Kidney epithelial cell (primary cell): ENCODE data around the gene B4GALT1. TPM values are rescaled to one million over a fixed set of nuclear protein-coding genes. Genes with fewer than 3 reads are reported as not detected.

Source experiments
- DNase-seq: peaks from one replicate; pipeline ENCODE4 v3.0.0-alpha.2; 2010; ENCODE audit warnings: low read depth
- H3K27me3 ChIP-seq: 2 replicates; pipeline ENCODE4 v1.6.0; 2011; ENCODE audit warnings: low read length; ENCODE audit not compliant: control insufficient read depth, insufficient read depth
- H3K36me3 ChIP-seq: 2 replicates; pipeline ENCODE4 v1.5.1; 2011; ENCODE audit warnings: low read length; ENCODE audit not compliant: control insufficient read depth, insufficient read depth
- H3K4me3 ChIP-seq: 2 replicates; pipeline ENCODE4 v1.5.1; 2011; ENCODE audit warnings: low read depth, mild to moderate bottlenecking, control low read depth, low read length
- total RNA-seq: library from RNA; depleted of rRNA; stranded (reverse); fragments of >200 nt; gene quantifications from 2 replicates; pipeline ENCODE4 v1.2.3, GENCODE V29; 2015
- TF ChIP-seq, protein P1 (sequence below): IDR thresholded peaks from 2 replicates; pipeline ENCODE4 v1.5.1; 2011; ENCODE audit warnings: mild to moderate bottlenecking, moderate library complexity, low read length, control low read depth, inconsistent platforms; ENCODE audit not compliant: insufficient read depth, poor library complexity, severe bottlenecking

B4GALT1 gene
- total RNA-seq, 1 donor from 2014 or later = 86.1 TPM

GRCh38 chr9:33140401-33141360 is 26.5 kb downstream of the B4GALT1 start:
- TF ChIP-seq, protein P1, sequence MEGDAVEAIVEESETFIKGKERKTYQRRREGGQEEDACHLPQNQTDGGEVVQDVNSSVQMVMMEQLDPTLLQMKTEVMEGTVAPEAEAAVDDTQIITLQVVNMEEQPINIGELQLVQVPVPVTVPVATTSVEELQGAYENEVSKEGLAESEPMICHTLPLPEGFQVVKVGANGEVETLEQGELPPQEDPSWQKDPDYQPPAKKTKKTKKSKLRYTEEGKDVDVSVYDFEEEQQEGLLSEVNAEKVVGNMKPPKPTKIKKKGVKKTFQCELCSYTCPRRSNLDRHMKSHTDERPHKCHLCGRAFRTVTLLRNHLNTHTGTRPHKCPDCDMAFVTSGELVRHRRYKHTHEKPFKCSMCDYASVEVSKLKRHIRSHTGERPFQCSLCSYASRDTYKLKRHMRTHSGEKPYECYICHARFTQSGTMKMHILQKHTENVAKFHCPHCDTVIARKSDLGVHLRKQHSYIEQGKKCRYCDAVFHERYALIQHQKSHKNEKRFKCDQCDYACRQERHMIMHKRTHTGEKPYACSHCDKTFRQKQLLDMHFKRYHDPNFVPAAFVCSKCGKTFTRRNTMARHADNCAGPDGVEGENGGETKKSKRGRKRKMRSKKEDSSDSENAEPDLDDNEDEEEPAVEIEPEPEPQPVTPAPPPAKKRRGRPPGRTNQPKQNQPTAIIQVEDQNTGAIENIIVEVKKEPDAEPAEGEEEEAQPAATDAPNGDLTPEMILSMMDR = no peak
- Histone ChIP-seq H3K36me3 (no peaks in the 10 kb centered on the region), H3K4me3 (no peak overlapping the region), H3K27me3 (no peaks in the 10 kb centered on the region)
- DNase-seq = no peak

- TF ChIP-seq, protein P1 = no peak
- Histone ChIP-seq H3K27me3 (no peaks in the 10 kb centered on the region), H3K36me3 (no peaks in the 10 kb centered on the region), H3K4me3 (no peak overlapping the region)
- DNase-seq = no peak
Observed at GRCh38 chr9:33139421-33140228, 27.5 kb downstream of the B4GALT1 start.

DNA sequence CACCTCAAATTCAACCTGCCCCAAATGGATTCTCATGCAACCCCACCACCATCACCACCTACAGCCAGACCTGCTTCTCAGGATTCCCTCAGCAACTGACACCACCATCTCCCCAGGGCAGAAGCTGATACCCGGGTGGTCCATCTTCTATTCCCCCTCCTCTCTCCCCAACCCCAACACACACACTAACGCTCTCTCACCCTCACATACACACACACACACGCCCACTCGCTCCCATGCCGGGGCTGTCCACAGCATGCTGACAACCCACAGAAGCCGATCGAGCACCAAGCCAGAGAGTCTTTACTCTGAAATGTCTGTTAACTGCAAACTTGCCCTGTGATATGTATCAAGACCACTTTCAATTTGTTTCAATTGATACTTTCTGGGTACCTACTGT is 28.4 kb downstream of the B4GALT1 start:
- H3K4me3 ChIP-seq = no peak overlapping the region
- H3K36me3 ChIP-seq = no peaks in the 10 kb centered on the region
- TF ChIP-seq, protein P1 = no peak
- no peak for DNase-seq
- no peaks in the 10 kb centered on the region for H3K27me3 ChIP-seq

- H3K4me3 ChIP-seq = no peak overlapping the region
- TF ChIP-seq, protein P1 = no peak
Observed at GRCh38 chr9:33137781-33138264, 29.3 kb downstream of the B4GALT1 start.

DNA sequence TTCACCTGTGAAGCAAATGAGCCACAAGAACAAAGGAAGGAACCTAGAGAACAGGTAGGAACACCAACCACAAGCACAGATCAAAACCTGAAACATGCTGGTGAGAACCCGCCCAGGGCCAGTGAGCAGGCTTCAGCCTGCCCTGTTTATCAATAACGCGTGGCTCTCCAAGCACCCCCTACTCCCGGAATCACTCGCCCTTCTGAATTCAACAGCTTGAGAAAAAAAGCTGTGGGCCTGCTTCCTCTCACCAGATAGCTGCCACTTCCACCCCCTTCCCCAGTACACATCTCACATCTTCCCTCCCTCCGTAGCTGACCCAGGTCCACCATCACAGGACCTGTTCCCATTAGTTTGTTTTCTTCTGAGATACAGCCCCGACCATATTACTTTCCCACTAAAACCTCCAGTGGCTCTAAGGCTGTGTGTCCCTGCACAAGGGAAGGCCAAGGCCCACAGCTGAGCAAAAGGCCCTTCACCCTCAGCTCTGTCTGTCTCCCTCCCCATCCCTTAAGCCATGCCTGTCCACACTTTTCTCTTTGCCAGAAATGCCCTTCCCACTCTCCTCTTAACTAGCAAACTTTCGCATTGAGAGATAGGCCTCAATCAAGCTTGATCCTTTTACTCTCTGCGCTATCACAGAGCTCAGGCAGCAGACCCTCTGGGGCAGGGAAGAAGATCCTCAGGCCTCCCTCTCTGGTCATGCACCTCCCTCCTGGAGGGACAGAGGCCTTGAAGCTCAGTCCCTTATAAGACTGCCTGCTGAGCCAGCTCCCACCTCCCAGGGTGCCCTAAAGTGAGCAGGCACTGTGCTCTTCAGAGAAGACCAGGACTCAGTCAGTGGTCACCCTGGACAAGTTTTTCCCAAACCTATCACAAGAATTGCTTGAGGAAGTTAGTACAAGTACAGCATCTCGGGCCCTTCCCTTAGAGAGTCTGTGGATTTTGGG is 30.1 kb downstream of the B4GALT1 start:
- H3K4me3 ChIP-seq = no peak overlapping the region
- TF ChIP-seq, protein P1 = no peak
- DNase-seq = no peak
- no peaks in the 10 kb centered on the region for H3K27me3 ChIP-seq
- H3K36me3 ChIP-seq = peaks cover 1% of the 10 kb centered on the region

More at GRCh38 chr9:33137781-33138264, 29.3 kb downstream of the B4GALT1 start:
- no peaks in the 10 kb centered on the region for H3K27me3 ChIP-seq
- no peak for DNase-seq
- peaks cover 1% of the 10 kb centered on the region for H3K36me3 ChIP-seq
